Measurements from ENCODE around the gene SEMA3F. TPM values are rescaled to one million over a fixed set of nuclear protein-coding genes. Genes with fewer than 3 reads are reported as not detected.

Gene SEMA3F
- total RNA-seq, 1 experiment from 2014 or later: 69.6 TPM

DNA sequence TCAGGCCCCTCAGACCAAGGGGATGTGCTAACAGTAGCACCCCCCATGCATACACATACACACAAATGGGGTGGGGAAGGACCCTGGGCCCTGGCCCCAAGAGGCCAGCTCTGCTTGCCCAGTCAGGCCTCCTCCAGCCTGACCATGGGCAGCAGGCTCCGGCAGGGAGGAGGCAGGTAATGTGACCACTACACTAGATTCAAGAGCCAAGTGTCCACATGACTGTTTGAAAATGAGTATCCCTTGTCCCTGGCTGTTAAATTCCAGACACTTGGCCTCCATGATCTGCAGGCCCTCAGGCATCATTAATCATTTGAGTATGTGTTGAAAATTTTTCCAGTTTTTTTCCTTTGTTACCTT is 67.0 kb downstream of the SEMA3F start:
- Histone ChIP-seq H3K9me3 (ENCODE audit: control insufficient read depth, insufficient read depth, low read depth, low read length) (no peaks in the 10 kb centered on the region), H3K27ac (ENCODE audit: low read length) (no peak overlapping the region), H3K4me1 (ENCODE audit: control insufficient read depth, insufficient read depth, low read length) (no peaks in the 10 kb centered on the region), H3K4me3 (ENCODE audit: low read depth in 2 of 2, low read length in 2 of 2) (no peak overlapping the region), H3K36me3 (ENCODE audit: control insufficient read depth, insufficient read depth, low read length) (no peaks in the 10 kb centered on the region), H3K27me3 (ENCODE audit: control insufficient read depth, insufficient read depth, low read length) (no peaks in the 10 kb centered on the region)
- in situ Hi-C loops (cut with HindIII; ENCODE audit: low pct_unique_long_range_greater_than_20kb, low sequenced_read_pairs) (no loop called here), intact Hi-C loops (cut with micrococcal nuclease; ENCODE audit: unreplicated experiment) (no loop called here)
- ATAC-seq: no peak
- CTCF ChIA-PET: no interaction called here
- DNase-seq (ENCODE audit: low read depth, low spot score): no peak
- POLR2A ChIA-PET: no interaction called here
- TF ChIP-seq TCF7L2 (IDR thresholded peaks at IDR 0.05; ENCODE audit: low read depth, low read length) (no peak), REST (IDR thresholded peaks at IDR 0.05; ENCODE audit: insufficient read depth in 1 of 2, low read depth in 2 of 2, low read length in 1 of 2) (no peak), POLR2AphosphoS5 (IDR thresholded peaks at IDR 0.05; ENCODE audit: low read depth, low read length) (no peak), SIN3A (IDR thresholded peaks at IDR 0.05; ENCODE audit: borderline replicate concordance, insufficient read depth, low read depth, low read length) (no peak)
- TF ChIP-seq, protein P1, sequence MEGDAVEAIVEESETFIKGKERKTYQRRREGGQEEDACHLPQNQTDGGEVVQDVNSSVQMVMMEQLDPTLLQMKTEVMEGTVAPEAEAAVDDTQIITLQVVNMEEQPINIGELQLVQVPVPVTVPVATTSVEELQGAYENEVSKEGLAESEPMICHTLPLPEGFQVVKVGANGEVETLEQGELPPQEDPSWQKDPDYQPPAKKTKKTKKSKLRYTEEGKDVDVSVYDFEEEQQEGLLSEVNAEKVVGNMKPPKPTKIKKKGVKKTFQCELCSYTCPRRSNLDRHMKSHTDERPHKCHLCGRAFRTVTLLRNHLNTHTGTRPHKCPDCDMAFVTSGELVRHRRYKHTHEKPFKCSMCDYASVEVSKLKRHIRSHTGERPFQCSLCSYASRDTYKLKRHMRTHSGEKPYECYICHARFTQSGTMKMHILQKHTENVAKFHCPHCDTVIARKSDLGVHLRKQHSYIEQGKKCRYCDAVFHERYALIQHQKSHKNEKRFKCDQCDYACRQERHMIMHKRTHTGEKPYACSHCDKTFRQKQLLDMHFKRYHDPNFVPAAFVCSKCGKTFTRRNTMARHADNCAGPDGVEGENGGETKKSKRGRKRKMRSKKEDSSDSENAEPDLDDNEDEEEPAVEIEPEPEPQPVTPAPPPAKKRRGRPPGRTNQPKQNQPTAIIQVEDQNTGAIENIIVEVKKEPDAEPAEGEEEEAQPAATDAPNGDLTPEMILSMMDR (IDR thresholded peaks at IDR 0.05): no peak
- BruUV-seq (replicated peaks): no TSS peak

- intact Hi-C loops (cut with micrococcal nuclease; ENCODE audit: unreplicated experiment): loop anchor here (1.0 kb wide), 1 partner anchor 29 kb away; no protein-coding TSS in a partner anchor
- no peak for ATAC-seq
- BruUV-seq (replicated peaks): no TSS peak
These were observed 69.5 kb downstream of the SEMA3F start for GRCh38 chr3:50224639-50225038.

More at GRCh38 chr3:50224639-50225038, 69.5 kb downstream of the SEMA3F start:
- ChIA-PET CTCF (interaction anchor here (0.6 to 3.5 kb wide), 5 partner anchors 25 to 207 kb away, joined by 3 to 39 read pairs (median 7); no protein-coding TSS in a partner anchor), POLR2A (interaction anchor here (0.6 to 0.7 kb wide), 2 partner anchors 14 to 23 kb away, joined by 4 to 7 read pairs; no protein-coding TSS in a partner anchor)
- in situ Hi-C loops (cut with HindIII; ENCODE audit: low pct_unique_long_range_greater_than_20kb, low sequenced_read_pairs): no loop called here
- H3K4me1 ChIP-seq (ENCODE audit: control insufficient read depth, insufficient read depth, low read length): no peaks in the 10 kb centered on the region; the same call in 1 of the 2 replicates
- H3K27ac ChIP-seq (ENCODE audit: low read length): no peak overlapping the region
- TF ChIP-seq, protein P1 (IDR thresholded peaks at IDR 0.05): no peak
- TF ChIP-seq TCF7L2 (IDR thresholded peaks at IDR 0.05; ENCODE audit: low read depth, low read length): no peak
- no peak for TF ChIP-seq REST (IDR thresholded peaks at IDR 0.05; ENCODE audit: insufficient read depth in 1 of 2, low read depth in 2 of 2, low read length in 1 of 2)
- TF ChIP-seq SIN3A (IDR thresholded peaks at IDR 0.05; ENCODE audit: borderline replicate concordance, insufficient read depth, low read depth, low read length): no peak
- TF ChIP-seq POLR2AphosphoS5 (IDR thresholded peaks at IDR 0.05; ENCODE audit: low read depth, low read length): no peak
- H3K36me3 ChIP-seq (ENCODE audit: control insufficient read depth, insufficient read depth, low read length): no peaks in the 10 kb centered on the region
- no peaks in the 10 kb centered on the region for H3K27me3 ChIP-seq (ENCODE audit: control insufficient read depth, insufficient read depth, low read length)
- DNase-seq (ENCODE audit: low read depth, low spot score): no peak
- no peaks in the 10 kb centered on the region for H3K9me3 ChIP-seq (ENCODE audit: control insufficient read depth, insufficient read depth, low read depth, low read length)
- H3K4me3 ChIP-seq (ENCODE audit: low read depth in 2 of 2, low read length in 2 of 2): no peak overlapping the region
